Measurements from ENCODE around the gene INPP5J.
A peak's percentile ranks its signal among the peaks of the same experiment; 100 is the strongest.

INPP5J gene

GRCh38 chr22:31103111-31103510 lies 19.7 kb upstream of the INPP5J start:
- peaks cover 4% of the 10 kb centered on the region; the same call in 1 of the 2 replicates for H3K4me1 ChIP-seq (ENCODE audit: control insufficient read depth, insufficient read depth, low read length)
- H3K9me3 ChIP-seq (ENCODE audit: control insufficient read depth, insufficient read depth, low read depth, low read length) = no peaks in the 10 kb centered on the region
- no peak overlapping the region for H3K4me3 ChIP-seq (ENCODE audit: low read depth, low read length)
- H3K27ac ChIP-seq (ENCODE audit: extremely low read depth, low read depth, low read length) = no peak overlapping the region
- ChIA-PET CTCF (interaction anchor here (0.6 kb wide), 1 partner anchor 917 kb away, joined by 3 read pairs; no protein-coding TSS in a partner anchor), POLR2A (no interaction called here)
- peaks cover 0 to 39% of the 10 kb centered on the region in 2 experiments; a peak in 1 of 3 replicates for H3K36me3 ChIP-seq (ENCODE audit: control insufficient read depth in 2 of 2, insufficient read depth in 1 of 2, low read length in 2 of 2)
- TF ChIP-seq ZBTB7A (tag by site-specific recombination; IDR thresholded peaks at IDR 0.05; ENCODE audit: low read depth) = no peak
- TF ChIP-seq ZNF112 (tag by site-specific recombination; IDR thresholded peaks at IDR 0.05) = no peak
- no peak for TF ChIP-seq ZNF324 (tag by site-specific recombination; IDR thresholded peaks at IDR 0.05)
- TF ChIP-seq ZNF571 (tag by site-specific recombination; IDR thresholded peaks at IDR 0.05) = no peak
- TF ChIP-seq PRDM1 (tag by site-specific recombination; IDR thresholded peaks at IDR 0.05) = no peak
- no peak for TF ChIP-seq MZF1 (tag by site-specific recombination; IDR thresholded peaks at IDR 0.05; ENCODE audit: borderline replicate concordance)
- TF ChIP-seq, protein P1, sequence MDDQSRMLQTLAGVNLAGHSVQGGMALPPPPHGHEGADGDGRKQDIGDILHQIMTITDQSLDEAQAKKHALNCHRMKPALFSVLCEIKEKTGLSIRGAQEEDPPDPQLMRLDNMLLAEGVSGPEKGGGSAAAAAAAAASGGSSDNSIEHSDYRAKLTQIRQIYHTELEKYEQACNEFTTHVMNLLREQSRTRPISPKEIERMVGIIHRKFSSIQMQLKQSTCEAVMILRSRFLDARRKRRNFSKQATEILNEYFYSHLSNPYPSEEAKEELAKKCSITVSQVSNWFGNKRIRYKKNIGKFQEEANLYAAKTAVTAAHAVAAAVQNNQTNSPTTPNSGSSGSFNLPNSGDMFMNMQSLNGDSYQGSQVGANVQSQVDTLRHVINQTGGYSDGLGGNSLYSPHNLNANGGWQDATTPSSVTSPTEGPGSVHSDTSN (CRISPR knock-in tag; IDR thresholded peaks at IDR 0.05) = no peak
- no peak for TF ChIP-seq ZNF785 (tag by site-specific recombination; IDR thresholded peaks at IDR 0.05)
- no peak for TF ChIP-seq ZNF544 (tag by site-specific recombination; IDR thresholded peaks at IDR 0.05)
- TF ChIP-seq ZNF416 (tag by site-specific recombination; IDR thresholded peaks at IDR 0.05) = no peak
- TF ChIP-seq ZBTB21 (tag by site-specific recombination; IDR thresholded peaks at IDR 0.05) = no peak
- no peak for TF ChIP-seq ZNF2 (tag by site-specific recombination; IDR thresholded peaks at IDR 0.05)
- TF ChIP-seq OSR2 (tag by site-specific recombination; IDR thresholded peaks at IDR 0.05) = no peak
- TF ChIP-seq ZSCAN4 (tag by site-specific recombination; IDR thresholded peaks at IDR 0.05) = no peak
- TF ChIP-seq ZFP3 (tag by site-specific recombination; IDR thresholded peaks at IDR 0.05; ENCODE audit: low read depth) = no peak
- no peak for TF ChIP-seq ZSCAN30 (tag by site-specific recombination; IDR thresholded peaks at IDR 0.05)
- TF ChIP-seq ZNF600 (tag by site-specific recombination; IDR thresholded peaks at IDR 0.05) = no peak
- no peak for TF ChIP-seq RBAK (tag by site-specific recombination; IDR thresholded peaks at IDR 0.05)
- TF ChIP-seq PRDM10 (tag by site-specific recombination; IDR thresholded peaks at IDR 0.05) = no peak

- Histone ChIP-seq H3K36me3 (ENCODE audit: control insufficient read depth in 2 of 2, insufficient read depth in 1 of 2, low read length in 2 of 2) (peaks cover 0 to 36% of the 10 kb centered on the region in 2 experiments; a peak in 1 of 3 replicates), H3K4me3 (ENCODE audit: low read depth, low read length) (no peak overlapping the region), H3K27ac (ENCODE audit: extremely low read depth, low read depth, low read length) (no peak overlapping the region), H3K9me3 (ENCODE audit: control insufficient read depth, insufficient read depth, low read depth, low read length) (no peaks in the 10 kb centered on the region), H3K4me1 (ENCODE audit: control insufficient read depth, insufficient read depth, low read length) (peaks cover 4% of the 10 kb centered on the region; the same call in 1 of the 2 replicates)
- ChIA-PET POLR2A (no interaction called here), CTCF (interaction anchor here (0.5 kb wide), 1 partner anchor 44 kb away, joined by 4 read pairs; no protein-coding TSS in a partner anchor)
- no peak for TF ChIP-seq ZNF555 (tag by site-specific recombination; conservative IDR thresholded peaks at IDR 0.05)
- no peak for TF ChIP-seq AEBP2 (tag by site-specific recombination; IDR thresholded peaks at IDR 0.05; ENCODE audit: borderline replicate concordance)
- TF ChIP-seq, protein P2, sequence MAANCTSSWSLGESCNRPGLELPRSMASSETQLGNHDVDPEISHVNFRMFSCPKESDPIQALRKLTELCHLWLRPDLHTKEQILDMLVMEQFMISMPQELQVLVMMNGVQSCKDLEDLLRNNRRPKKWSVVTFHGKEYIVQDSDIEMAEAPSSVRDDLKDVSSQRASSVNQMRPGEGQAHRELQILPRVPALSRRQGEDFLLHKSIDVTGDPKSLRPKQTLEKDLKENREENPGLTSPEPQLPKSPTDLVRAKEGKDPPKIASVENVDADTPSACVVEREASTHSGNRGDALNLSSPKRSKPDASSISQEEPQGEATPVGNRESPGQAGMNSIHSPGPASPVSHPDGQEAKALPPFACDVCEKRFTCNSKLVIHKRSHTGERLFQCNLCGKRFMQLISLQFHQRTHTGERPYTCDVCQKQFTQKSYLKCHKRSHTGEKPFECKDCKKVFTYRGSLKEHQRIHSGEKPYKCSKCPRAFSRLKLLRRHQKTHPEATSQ (tag by site-specific recombination; IDR thresholded peaks at IDR 0.05) = no peak
- TF ChIP-seq ZFHX2 (tag by site-specific recombination; conservative IDR thresholded peaks at IDR 0.05) = 0 out of 2 replicates have a peak, but pooled peaks have one; percentile 5
- TF ChIP-seq, protein P3, sequence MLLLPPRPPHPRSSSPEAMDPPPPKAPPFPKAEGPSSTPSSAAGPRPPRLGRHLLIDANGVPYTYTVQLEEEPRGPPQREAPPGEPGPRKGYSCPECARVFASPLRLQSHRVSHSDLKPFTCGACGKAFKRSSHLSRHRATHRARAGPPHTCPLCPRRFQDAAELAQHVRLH (tag by site-specific recombination; IDR thresholded peaks at IDR 0.05) = no peak
- TF ChIP-seq ZBTB17 (tag by site-specific recombination; IDR thresholded peaks at IDR 0.05) = 0 out of 2 replicates have a peak, but pooled peaks have one; percentile 12
- TF ChIP-seq ZNF426 (tag by site-specific recombination; IDR thresholded peaks at IDR 0.05) = no peak
Observed at GRCh38 chr22:31103899-31104694, 18.7 kb upstream of the INPP5J start.

Data from HEK293 (cell line).